Measurements from ENCODE around the gene TPCN2. TPM values are rescaled to one million over a fixed set of nuclear protein-coding genes. Genes with fewer than 3 reads are reported as not detected.

TPCN2 gene
- total RNA-seq, 3 donors from 2014 or later (not counting 1 experiment from before 2014, with no cell fraction given), result 14.9 to 18.3 (median 18.2) TPM

GRCh38 chr11:69000391-69000790, 48.3 kb upstream of the TPCN2 start:
- Histone ChIP-seq H3K27me3 (ENCODE audit: control insufficient read depth, insufficient read depth, low read length) (no peaks in the 10 kb centered on the region), H3K9me3 (ENCODE audit: control insufficient read depth, insufficient read depth, low read length) (no peaks in the 10 kb centered on the region), H3K4me3 (ENCODE audit: low read length) (no peak overlapping the region), H3K4me1 (ENCODE audit: control insufficient read depth, insufficient read depth, low read length) (peaks cover 25% of the 10 kb centered on the region), H3K36me3 (ENCODE audit: control insufficient read depth, insufficient read depth, low read length) (no peaks in the 10 kb centered on the region), H3K27ac (ENCODE audit: low read length) (no peak overlapping the region)
- intact Hi-C loops (cut with micrococcal nuclease), result loop anchor here (10.0 kb wide), 1 partner anchor 84 kb away; no protein-coding TSS in a partner anchor
- DNase-seq (no peak), ATAC-seq (no peak)
- H3K9me3 Mint-ChIP-seq, result no peaks in the 10 kb centered on the region
- H3K4me1 Mint-ChIP-seq, result peaks cover 20 to 29% of the 10 kb centered on the region in 2 donors
- no peak for TF ChIP-seq CTCF (IDR thresholded peaks at IDR 0.05)
- H3K27ac Mint-ChIP-seq, result peak overlapping the region; percentile 73 to 89
- WGBS (ENCODE audit: insufficient coverage), result 82% methylated on average over 4 of the region's 5 CpGs
- no peaks in the 10 kb centered on the region for H3K36me3 Mint-ChIP-seq
- peaks cover 5% of the 10 kb centered on the region in 2 donors for H3K27me3 Mint-ChIP-seq (ENCODE audit: low read depth in 2 of 2)
- no peak overlapping the region for H3K4me3 Mint-ChIP-seq

DNA sequence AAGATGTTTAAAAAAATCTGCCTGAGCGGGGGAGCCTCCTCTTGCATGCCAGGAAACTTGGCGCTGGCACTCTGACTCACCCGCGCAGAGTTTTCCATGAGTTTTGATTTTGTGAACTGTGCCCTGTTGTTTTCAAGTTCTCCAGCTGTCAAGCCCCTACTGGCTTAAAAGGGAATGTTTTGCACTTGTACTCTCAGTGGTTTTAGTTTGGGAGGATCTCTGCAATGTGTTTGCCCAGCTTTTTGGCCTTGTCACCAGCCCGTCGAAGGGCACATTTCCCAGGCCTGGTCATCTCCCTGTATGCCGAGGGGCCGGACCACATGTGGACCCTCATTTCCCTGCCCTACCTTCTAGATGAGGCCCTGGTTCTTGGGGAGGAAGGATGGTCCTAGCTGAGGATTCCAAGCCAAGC, 47.9 kb upstream of the TPCN2 start:
- Mint-ChIP-seq H3K27ac (peak overlapping the region in 1 of 2 donors; percentile 89), H3K9me3 (no peaks in the 10 kb centered on the region), H3K27me3 (ENCODE audit: low read depth in 2 of 2) (peaks cover 10% of the 10 kb centered on the region in 2 donors), H3K36me3 (no peaks in the 10 kb centered on the region), H3K4me1 (peaks cover 20 to 29% of the 10 kb centered on the region in 2 donors), H3K4me3 (no peak overlapping the region)
- H3K36me3 ChIP-seq (ENCODE audit: control insufficient read depth, insufficient read depth, low read length), result no peaks in the 10 kb centered on the region
- H3K4me3 ChIP-seq (ENCODE audit: low read length), result no peak overlapping the region
- no peak overlapping the region for H3K27ac ChIP-seq (ENCODE audit: low read length)
- ATAC-seq (no peak), DNase-seq (no peak)
- intact Hi-C loops (cut with micrococcal nuclease), result loop anchor here (10.0 kb wide), 1 partner anchor 84 kb away; no protein-coding TSS in a partner anchor
- peaks cover 25% of the 10 kb centered on the region for H3K4me1 ChIP-seq (ENCODE audit: control insufficient read depth, insufficient read depth, low read length)
- no peak for TF ChIP-seq CTCF (IDR thresholded peaks at IDR 0.05)
- H3K9me3 ChIP-seq (ENCODE audit: control insufficient read depth, insufficient read depth, low read length), result no peaks in the 10 kb centered on the region
- no peaks in the 10 kb centered on the region for H3K27me3 ChIP-seq (ENCODE audit: control insufficient read depth, insufficient read depth, low read length)
- 86% methylated on average over 8 of the region's 8 CpGs for WGBS (ENCODE audit: insufficient coverage)

DNA sequence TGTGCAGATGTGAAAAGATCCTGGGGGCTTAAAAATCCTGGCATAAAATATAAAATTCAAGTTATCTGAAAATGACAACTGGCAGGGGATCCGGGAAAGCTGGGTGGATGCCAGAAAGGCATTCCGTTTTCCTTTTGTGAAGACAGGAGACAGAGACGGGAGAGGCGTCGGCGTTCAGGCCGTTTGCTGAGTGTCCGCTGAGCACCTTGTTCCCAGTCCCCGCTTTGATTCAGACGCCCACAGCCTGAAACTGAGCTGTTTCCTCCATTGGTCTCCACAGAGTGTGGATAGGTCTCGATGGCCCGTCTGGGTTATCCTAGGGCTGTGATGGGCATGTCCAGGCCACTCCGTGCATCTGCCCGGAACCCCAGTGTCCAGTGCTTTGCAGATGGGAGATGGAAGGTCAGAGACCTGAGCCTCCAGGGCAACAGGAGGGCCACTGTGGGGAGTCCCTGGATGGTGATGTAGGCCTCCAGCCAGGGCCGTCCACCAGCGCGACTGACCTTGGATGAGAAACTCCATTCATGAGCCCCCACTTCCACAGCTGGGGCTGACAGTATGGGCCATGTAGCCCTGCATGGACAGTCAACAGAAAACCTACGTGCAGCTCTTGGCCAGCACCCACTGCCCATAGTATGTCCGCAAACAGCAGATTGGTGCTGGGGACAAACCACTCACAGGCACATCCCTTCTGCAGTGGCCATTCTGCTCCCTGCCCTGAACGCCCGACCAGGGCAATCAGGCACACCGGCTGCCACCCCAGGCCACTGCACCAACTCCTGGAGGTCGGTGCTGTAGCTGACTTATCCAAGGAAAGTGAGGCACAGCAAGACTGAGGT, 47.3 kb upstream of the TPCN2 start:
- H3K27ac ChIP-seq (ENCODE audit: low read length), result no peak overlapping the region
- H3K4me1 Mint-ChIP-seq, result peaks cover 20 to 29% of the 10 kb centered on the region in 2 donors
- intact Hi-C loops (cut with micrococcal nuclease), result loop anchor here (10.0 kb wide), 1 partner anchor 83 kb away; no protein-coding TSS in a partner anchor
- TF ChIP-seq CTCF (IDR thresholded peaks at IDR 0.05), result no peak
- H3K9me3 ChIP-seq (ENCODE audit: control insufficient read depth, insufficient read depth, low read length), result no peaks in the 10 kb centered on the region
- 91% methylated on average over 23 of the region's 23 CpGs for WGBS (ENCODE audit: insufficient coverage)
- no peak overlapping the region for H3K4me3 Mint-ChIP-seq
- peaks cover 25% of the 10 kb centered on the region for H3K4me1 ChIP-seq (ENCODE audit: control insufficient read depth, insufficient read depth, low read length)
- peaks cover 11 to 12% of the 10 kb centered on the region in 2 donors for H3K27me3 Mint-ChIP-seq (ENCODE audit: low read depth in 2 of 2)
- ATAC-seq (no peak), DNase-seq (no peak)
- H3K9me3 Mint-ChIP-seq, result no peaks in the 10 kb centered on the region
- no peak overlapping the region for H3K27ac Mint-ChIP-seq
- H3K36me3 Mint-ChIP-seq, result no peaks in the 10 kb centered on the region
- no peaks in the 10 kb centered on the region for H3K27me3 ChIP-seq (ENCODE audit: control insufficient read depth, insufficient read depth, low read length)
- no peaks in the 10 kb centered on the region for H3K36me3 ChIP-seq (ENCODE audit: control insufficient read depth, insufficient read depth, low read length)
- no peak overlapping the region for H3K4me3 ChIP-seq (ENCODE audit: low read length)

All from natural killer cell (primary cell).